H9 (cell line): Measurements from ENCODE around the gene TMCC2. TPM values are rescaled to one million over a fixed set of nuclear protein-coding genes. Genes with fewer than 3 reads are reported as not detected.

Experiments used
- DNase-seq: peaks from one replicate; pipeline ENCODE4 v3.0.0-alpha.2; 2017
- H2AFZ ChIP-seq: one replicate; pipeline ENCODE4 v1.6.1; 2013; ENCODE audit warnings: mild to moderate bottlenecking, low read length, control low read depth, moderate library complexity
- H2AK5ac ChIP-seq: 2 replicates; pipeline ENCODE4 v1.6.1; 2013; ENCODE audit warnings: low read length, control low read depth, mixed read lengths; ENCODE audit not compliant: insufficient read length
- H2BK120ac ChIP-seq: one replicate; pipeline ENCODE4 v1.6.1; 2013; ENCODE audit warnings: low read depth, mild to moderate bottlenecking, low read length, control low read depth, inconsistent platforms; ENCODE audit not compliant: poor library complexity, severe bottlenecking
- H2BK12ac ChIP-seq: 2 replicates; pipeline ENCODE4 v1.6.1; 2013; ENCODE audit warnings: low read length, control low read depth, mixed read lengths, low read depth; ENCODE audit not compliant: insufficient read length
- H2BK15ac ChIP-seq: 2 replicates; pipeline ENCODE4 v1.6.1; 2013; ENCODE audit warnings: low read depth, low read length, control low read depth
- H2BK20ac ChIP-seq: one replicate; pipeline ENCODE4 v1.6.1; 2013; ENCODE audit warnings: low read depth, mild to moderate bottlenecking, low read length, control low read depth, inconsistent platforms; ENCODE audit not compliant: poor library complexity, severe bottlenecking
- H2BK5ac ChIP-seq: 2 replicates; pipeline ENCODE4 v1.6.1; 2013; ENCODE audit warnings: low read length, control low read depth, mixed read lengths; ENCODE audit not compliant: insufficient read length
- H3K14ac ChIP-seq: 2 replicates; pipeline ENCODE4 v1.6.1; 2013; ENCODE audit warnings: low read length, control low read depth; ENCODE audit not compliant: insufficient read depth
- H3K18ac ChIP-seq: 2 replicates; pipeline ENCODE4 v1.6.1; 2013; ENCODE audit warnings: low read depth, mild to moderate bottlenecking, mixed read lengths, low read length, control low read depth; ENCODE audit not compliant: insufficient read length
- H3K23ac ChIP-seq: 2 replicates; pipeline ENCODE4 v1.6.1; 2013; ENCODE audit warnings: low read length, control low read depth, mixed read lengths, low read depth; ENCODE audit not compliant: insufficient read length
- H3K23me2 ChIP-seq: 2 replicates; pipeline ENCODE4 v1.6.1; 2013; ENCODE audit warnings: low read depth, mild to moderate bottlenecking, mixed read lengths, low read length, control low read depth; ENCODE audit not compliant: insufficient read length, poor library complexity, severe bottlenecking
- H3K27ac ChIP-seq: 2 replicates; pipeline ENCODE4 v1.5.1; 2013; ENCODE audit warnings: low read length, control low read depth, mixed read lengths, low read depth; ENCODE audit not compliant: insufficient read length
- H3K27me3 ChIP-seq: 2 replicates; pipeline ENCODE4 v1.6.1; 2013; ENCODE audit warnings: low read length, control low read depth, inconsistent platforms; ENCODE audit not compliant: insufficient read depth
- H3K4ac ChIP-seq: 2 replicates; pipeline ENCODE4 v1.6.1; 2013; ENCODE audit warnings: low read depth, mild to moderate bottlenecking, control low read depth, inconsistent platforms, low read length, moderate library complexity
- H3K4me1 ChIP-seq: 2 replicates; pipeline ENCODE4 v1.6.1; 2013; ENCODE audit warnings: low read length, control low read depth, inconsistent platforms; ENCODE audit not compliant: insufficient read depth
- H3K4me2 ChIP-seq: 2 replicates; pipeline ENCODE4 v1.6.1; 2013; ENCODE audit warnings: low read length, control low read depth, mixed read lengths; ENCODE audit not compliant: insufficient read length, insufficient read depth
- H3K56ac ChIP-seq: 2 replicates; pipeline ENCODE4 v1.6.1; 2013; ENCODE audit warnings: low read depth, mild to moderate bottlenecking, mixed read lengths, low read length, control low read depth; ENCODE audit not compliant: insufficient read length
- H3K79me1 ChIP-seq: 2 replicates; pipeline ENCODE4 v1.6.1; 2013; ENCODE audit warnings: low read depth, mild to moderate bottlenecking, moderate library complexity, low read length, control low read depth, inconsistent platforms; ENCODE audit not compliant: insufficient read depth, poor library complexity, severe bottlenecking
- H3K79me2 ChIP-seq: 2 replicates; pipeline ENCODE4 v1.6.1; 2013; ENCODE audit warnings: low read length, control low read depth, inconsistent platforms; ENCODE audit not compliant: insufficient read depth
- H3K9ac ChIP-seq: 2 replicates; pipeline ENCODE4 v1.6.1; 2013; ENCODE audit warnings: low read length, control low read depth, mixed read lengths; ENCODE audit not compliant: insufficient read length; ENCODE audit errors: extremely low read depth
- H3K9me3 ChIP-seq: one replicate; pipeline ENCODE4 v1.6.1; 2013; ENCODE audit warnings: low read depth, low read length, inconsistent platforms; ENCODE audit not compliant: control insufficient read depth
- H3T11ph ChIP-seq: one replicate; pipeline ENCODE4 v1.6.1; 2013; ENCODE audit warnings: mild to moderate bottlenecking, low read length, control low read depth, inconsistent platforms
- H4K20me1 ChIP-seq: one replicate; pipeline ENCODE4 v1.6.1; 2013; ENCODE audit not compliant: control insufficient read depth, insufficient read length, insufficient read depth
- H4K5ac ChIP-seq: 2 replicates; pipeline ENCODE4 v1.6.1; 2013; ENCODE audit warnings: low read depth, mild to moderate bottlenecking, mixed read lengths, low read length, control low read depth; ENCODE audit not compliant: insufficient read length
- H4K8ac ChIP-seq: replicated peaks from 2 replicates; pipeline ENCODE4 v1.6.1; 2013; ENCODE audit warnings: low read length, control low read depth, mixed read lengths, low read depth; ENCODE audit not compliant: insufficient read length
- H4K91ac ChIP-seq: 2 replicates; pipeline ENCODE4 v1.6.1; 2013; ENCODE audit warnings: low read depth, mild to moderate bottlenecking, moderate library complexity, mixed read lengths, low read length, control low read depth; ENCODE audit not compliant: insufficient read length
- H3K27ac Mint-ChIP-seq, 3 experiments: 2 replicates in 2 of 3; 3 replicates in 1 of 3; pipeline ENCODE4 v1.8.0; 2020 to 2021; ENCODE audit warnings: mixed read lengths in 3 of 3, mild to moderate bottlenecking in 1 of 3, moderate library complexity in 1 of 3
- H3K27me3 Mint-ChIP-seq: 2 replicates; pipeline ENCODE4 v1.8.0; 2021; ENCODE audit warnings: low read depth, mild to moderate bottlenecking, moderate library complexity, mixed read lengths
- H3K36me3 Mint-ChIP-seq, 3 experiments: 2 replicates in 2 of 3; 3 replicates in 1 of 3; pipeline ENCODE4 v1.8.0; 2020 to 2021; ENCODE audit warnings: low read depth in 3 of 3, mixed read lengths in 3 of 3; ENCODE audit not compliant: insufficient read depth in 1 of 3
- H3K4me1 Mint-ChIP-seq, 2 experiments: 2 replicates each; pipeline ENCODE4 v1.8.0; 2020; ENCODE audit warnings: mixed read lengths in 2 of 2
- H3K4me3 Mint-ChIP-seq, 2 experiments: 2 replicates in 1 of 2; 3 replicates in 1 of 2; pipeline ENCODE4 v1.8.0; 2020 to 2021; ENCODE audit warnings: mild to moderate bottlenecking in 2 of 2, mixed read lengths in 2 of 2, moderate library complexity in 1 of 2
- H3K9me3 Mint-ChIP-seq, 2 experiments: 2 replicates in 1 of 2; 3 replicates in 1 of 2; pipeline ENCODE4 v1.8.0; 2020; ENCODE audit warnings: mild to moderate bottlenecking in 2 of 2, mixed read lengths in 2 of 2, moderate library complexity in 1 of 2
- WGBS: extraction: QIAGEN DNeasy Blood & Tissue Kit; methylation state at CpG from one replicate; pipeline ENCODE4 v1.1.7; 2013; ENCODE audit warnings: missing lambda C conversion rate, low lambda C conversion rate, mixed read lengths; ENCODE audit not compliant: insufficient read length; ENCODE audit errors: extremely low coverage; 5-methylcytosine and 5-hydroxymethylcytosine counted together
- total RNA-seq: library from RNA; stranded (reverse); gene quantifications from 2 replicates; pipeline ENCODE4 v1.2.1, GENCODE V29; 2021
- TF ChIP-seq, protein P1 (sequence below): fragments of 200-600 bp; sonication (generic); conservative IDR thresholded peaks from 3 replicates; pipeline ENCODE4 v1.8.0; 2021; ENCODE audit warnings: antibody characterized with exemption, mild to moderate bottlenecking

The TMCC2 gene
- total RNA-seq, 1 experiment from 2014 or later, result 11.7 TPM

DNA sequence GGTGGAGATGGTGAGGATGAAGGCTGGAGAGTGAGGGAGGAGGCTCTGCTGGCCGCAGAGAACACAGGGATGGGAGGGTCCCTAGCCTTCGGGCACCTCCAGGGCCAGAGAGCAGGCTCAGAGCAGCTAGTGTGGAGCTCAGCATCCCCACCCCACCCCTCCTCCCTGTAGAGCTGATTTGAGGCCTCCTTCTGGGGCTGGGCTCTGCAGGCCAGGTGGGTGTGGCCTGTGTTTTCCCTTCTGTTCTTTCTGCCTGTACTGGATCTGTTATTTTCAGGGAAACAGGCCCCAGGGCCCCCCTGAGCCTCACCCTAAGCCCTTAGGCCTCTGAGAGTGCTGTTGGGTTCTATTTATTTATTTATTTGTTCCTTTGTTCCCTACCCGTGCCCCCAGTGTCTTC is 44.8 kb downstream of the TMCC2 start:
- no peak overlapping the region for H3K23ac ChIP-seq
- H3K56ac ChIP-seq, result no peak overlapping the region
- no peak for DNase-seq
- H3K27ac ChIP-seq, result no peak overlapping the region
- no peaks in the 10 kb centered on the region for H3K23me2 ChIP-seq
- TF ChIP-seq, protein P1, sequence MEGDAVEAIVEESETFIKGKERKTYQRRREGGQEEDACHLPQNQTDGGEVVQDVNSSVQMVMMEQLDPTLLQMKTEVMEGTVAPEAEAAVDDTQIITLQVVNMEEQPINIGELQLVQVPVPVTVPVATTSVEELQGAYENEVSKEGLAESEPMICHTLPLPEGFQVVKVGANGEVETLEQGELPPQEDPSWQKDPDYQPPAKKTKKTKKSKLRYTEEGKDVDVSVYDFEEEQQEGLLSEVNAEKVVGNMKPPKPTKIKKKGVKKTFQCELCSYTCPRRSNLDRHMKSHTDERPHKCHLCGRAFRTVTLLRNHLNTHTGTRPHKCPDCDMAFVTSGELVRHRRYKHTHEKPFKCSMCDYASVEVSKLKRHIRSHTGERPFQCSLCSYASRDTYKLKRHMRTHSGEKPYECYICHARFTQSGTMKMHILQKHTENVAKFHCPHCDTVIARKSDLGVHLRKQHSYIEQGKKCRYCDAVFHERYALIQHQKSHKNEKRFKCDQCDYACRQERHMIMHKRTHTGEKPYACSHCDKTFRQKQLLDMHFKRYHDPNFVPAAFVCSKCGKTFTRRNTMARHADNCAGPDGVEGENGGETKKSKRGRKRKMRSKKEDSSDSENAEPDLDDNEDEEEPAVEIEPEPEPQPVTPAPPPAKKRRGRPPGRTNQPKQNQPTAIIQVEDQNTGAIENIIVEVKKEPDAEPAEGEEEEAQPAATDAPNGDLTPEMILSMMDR, result no peak
- Mint-ChIP-seq H3K27me3 (no peaks in the 10 kb centered on the region; the same call in 1 of the 2 replicates), H3K36me3 (peaks cover 1 to 21% (median 16%) of the 10 kb centered on the region in 3 experiments), H3K9me3 (no peaks in the 10 kb centered on the region; a peak in 1 of 5 replicates), H3K27ac (peak overlapping the region in 1 of 3 experiments; percentile 64; a peak in 2 of 7 replicates), H3K4me3 (no peak overlapping the region), H3K4me1 (peaks cover 26 to 42% of the 10 kb centered on the region in 2 experiments)
- H2BK20ac ChIP-seq, result no peak overlapping the region
- no peak overlapping the region for H3K9ac ChIP-seq
- H4K20me1 ChIP-seq, result peaks cover 2% of the 10 kb centered on the region
- H3K4me2 ChIP-seq, result no peak overlapping the region
- H2BK5ac ChIP-seq, result no peak overlapping the region
- H3T11ph ChIP-seq, result no peak overlapping the region
- H3K79me2 ChIP-seq, result no peaks in the 10 kb centered on the region
- no peaks in the 10 kb centered on the region for H3K79me1 ChIP-seq
- no peak overlapping the region for H4K8ac ChIP-seq
- H2BK12ac ChIP-seq, result no peak overlapping the region
- no peak overlapping the region for H4K91ac ChIP-seq
- no peak overlapping the region for H3K14ac ChIP-seq
- H4K5ac ChIP-seq, result no peak overlapping the region
- no peak overlapping the region for H2BK120ac ChIP-seq
- no peak overlapping the region for H3K4ac ChIP-seq
- no peak overlapping the region for H2AFZ ChIP-seq
- WGBS, result no CpG with 5 or more reads among the region's 3 CpGs
- H2AK5ac ChIP-seq, result no peak overlapping the region
- H3K9me3 ChIP-seq, result no peaks in the 10 kb centered on the region
- H3K27me3 ChIP-seq, result no peaks in the 10 kb centered on the region
- peaks cover 3% of the 10 kb centered on the region; the same call in 1 of the 2 replicates for H3K4me1 ChIP-seq
- no peak overlapping the region for H3K18ac ChIP-seq
- no peak overlapping the region for H2BK15ac ChIP-seq
